Vagina (tissue), 2 donors: ENCODE measurements around the gene GNG7.

Experiments
- POLR2A ChIP-seq, 2 donors: fragments of 450-650 bp; IDR thresholded peaks; one replicate each; pipeline ENCODE4 v1.6.1; 2017; ENCODE audit warnings: antibody characterized with exemption in 2 of 2, mild to moderate bottlenecking in 2 of 2, moderate library complexity in 2 of 2
- POLR2AphosphoS5 ChIP-seq, 2 donors: sonication (generic); formaldehyde crosslinking; IDR thresholded peaks; one replicate each; pipeline ENCODE4 v1.9.0; 2017; ENCODE audit warnings: antibody characterized with exemption in 2 of 2, mild to moderate bottlenecking in 2 of 2, low read depth in 1 of 2; ENCODE audit not compliant: insufficient read depth in 1 of 2
- TF ChIP-seq, protein P1 (sequence below), 3 experiments: fragments of 450-650 bp in 2 of 3; fragments of 200-600 bp in 1 of 3; sonication (generic) in 1 of 3; IDR thresholded peaks; one replicate each; pipeline ENCODE4 v1.5.1; 2017 to 2019; ENCODE audit warnings: antibody characterized with exemption in 3 of 3, mild to moderate bottlenecking in 2 of 3, moderate library complexity in 2 of 3

DNA sequence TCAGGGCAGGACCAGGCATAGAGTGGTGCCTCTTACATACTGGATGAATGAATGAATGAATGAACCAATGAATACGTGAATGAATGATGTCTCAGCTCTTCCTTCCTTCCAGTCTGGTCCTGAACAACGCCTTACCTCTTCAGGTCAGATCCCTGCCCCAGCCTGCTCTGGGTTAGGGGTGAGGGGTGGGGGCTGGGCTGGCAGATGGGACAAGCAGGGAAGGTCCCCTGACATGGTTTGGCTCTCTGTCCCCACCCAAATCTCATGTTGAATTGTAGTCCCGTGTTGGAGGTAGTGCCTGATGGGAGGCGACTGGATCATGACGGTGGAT lies 9.3 kb upstream of the GNG7 start:
- TF ChIP-seq, protein P1, sequence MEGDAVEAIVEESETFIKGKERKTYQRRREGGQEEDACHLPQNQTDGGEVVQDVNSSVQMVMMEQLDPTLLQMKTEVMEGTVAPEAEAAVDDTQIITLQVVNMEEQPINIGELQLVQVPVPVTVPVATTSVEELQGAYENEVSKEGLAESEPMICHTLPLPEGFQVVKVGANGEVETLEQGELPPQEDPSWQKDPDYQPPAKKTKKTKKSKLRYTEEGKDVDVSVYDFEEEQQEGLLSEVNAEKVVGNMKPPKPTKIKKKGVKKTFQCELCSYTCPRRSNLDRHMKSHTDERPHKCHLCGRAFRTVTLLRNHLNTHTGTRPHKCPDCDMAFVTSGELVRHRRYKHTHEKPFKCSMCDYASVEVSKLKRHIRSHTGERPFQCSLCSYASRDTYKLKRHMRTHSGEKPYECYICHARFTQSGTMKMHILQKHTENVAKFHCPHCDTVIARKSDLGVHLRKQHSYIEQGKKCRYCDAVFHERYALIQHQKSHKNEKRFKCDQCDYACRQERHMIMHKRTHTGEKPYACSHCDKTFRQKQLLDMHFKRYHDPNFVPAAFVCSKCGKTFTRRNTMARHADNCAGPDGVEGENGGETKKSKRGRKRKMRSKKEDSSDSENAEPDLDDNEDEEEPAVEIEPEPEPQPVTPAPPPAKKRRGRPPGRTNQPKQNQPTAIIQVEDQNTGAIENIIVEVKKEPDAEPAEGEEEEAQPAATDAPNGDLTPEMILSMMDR (IDR thresholded peaks at IDR 0.05), result no peak
- TF ChIP-seq POLR2A (IDR thresholded peaks at IDR 0.05), result no peak
- TF ChIP-seq POLR2AphosphoS5 (IDR thresholded peaks at IDR 0.05; ENCODE audit: insufficient read depth in 1 of 2, low read depth in 1 of 2), result no peak
